Transverse colon (tissue), 4 donors: ENCODE data around the gene TBC1D21. TPM values are rescaled to one million over a fixed set of nuclear protein-coding genes. Genes with fewer than 3 reads are reported as not detected.

Source experiments
- DNase-seq: peaks from one replicate; pipeline ENCODE4 v3.0.0-alpha.2; 2019
- H3K27ac ChIP-seq, 4 donors: fragments of 200-600 bp; sonication (generic); 2 replicates each; pipeline ENCODE4 v1.5.1; 2016 to 2018; ENCODE audit warnings: inconsistent platforms in 4 of 4
- H3K27me3 ChIP-seq: fragments of 200-600 bp; sonication (generic); 2 replicates; pipeline ENCODE4 v1.5.1; 2017; ENCODE audit warnings: inconsistent platforms
- H3K36me3 ChIP-seq, 4 donors: fragments of 200-600 bp; sonication (generic); 2 replicates each; pipeline ENCODE4 v1.5.1; 2017 to 2019; ENCODE audit warnings: inconsistent platforms in 4 of 4
- H3K4me1 ChIP-seq, 4 donors: fragments of 200-600 bp; sonication (generic); 2 replicates each; pipeline ENCODE4 v1.5.1; 2017 to 2020; ENCODE audit warnings: inconsistent platforms in 4 of 4
- H3K4me3 ChIP-seq, 4 donors: fragments of 200-600 bp; sonication (generic); 1 replicate in 1 of 4; 2 replicates in 3 of 4; pipeline versions ENCODE4 v1.5.1 to v1.6.1; 2017 to 2019; ENCODE audit warnings: inconsistent platforms in 4 of 4
- H3K9me3 ChIP-seq, 2 donors: fragments of 200-600 bp; sonication (generic); 2 replicates each; pipeline ENCODE4 v1.5.1; 2017 to 2019; ENCODE audit warnings: inconsistent platforms in 2 of 2
- CTCF ChIP-seq, 5 experiments: fragments of 200-600 bp in 3 of 5; fragments of 450-650 bp in 2 of 5; sonication (generic) in 3 of 5; IDR thresholded peaks; 1 replicate in 2 of 5; 2 replicates in 3 of 5; pipeline ENCODE4 v1.5.1; 2016 to 2017; ENCODE audit warnings: antibody characterized with exemption in 5 of 5, inconsistent platforms in 3 of 5, mild to moderate bottlenecking in 2 of 5, moderate library complexity in 1 of 5
- EP300 ChIP-seq: sonication (generic); formaldehyde crosslinking; IDR thresholded peaks from one replicate; pipeline ENCODE4 v1.6.1; 2017; ENCODE audit warnings: antibody characterized with exemption, low read depth
- POLR2A ChIP-seq: fragments of 450-650 bp; IDR thresholded peaks from one replicate; pipeline ENCODE4 v1.6.1; 2016; ENCODE audit warnings: antibody characterized with exemption, mild to moderate bottlenecking, moderate library complexity
- POLR2AphosphoS5 ChIP-seq, 3 donors: sonication (generic); formaldehyde crosslinking; IDR thresholded peaks; one replicate each; pipeline ENCODE4 v1.6.1; 2016; ENCODE audit warnings: antibody characterized with exemption in 3 of 3
- WGBS, 2 donors: methylation state at CpG; one replicate each; pipeline ENCODE4 v1.1.5; 2018; ENCODE audit warnings: low coverage in 1 of 2; 5-methylcytosine and 5-hydroxymethylcytosine counted together
- in situ Hi-C, 4 donors: fragments of 200-750 bp; cut with MboI; loops; one replicate each; pipeline versions ENCODE4 v1.15.0 to v1.15.1; 2017; ENCODE audit warnings: low sequenced_read_pairs in 3 of 4, low pct_ligation_motif_present in 1 of 4, low pct_unique_long_range_greater_than_20kb in 1 of 4
- intact Hi-C: fragments of 100-400 bp; cut with DNase I; formaldehyde crosslinking; loops from one replicate; pipeline ENCODE4 v1.15.1; 2023; ENCODE audit warnings: low total_unique reads
- total RNA-seq, 4 donors: library from RNA; depleted of rRNA; stranded (reverse); fragments of >200 nt; gene quantifications; one replicate each; pipeline ENCODE4 v1.1.0, GENCODE V29; 2016

Gene TBC1D21
- total RNA-seq, 4 donors from 2014 or later = not detected

- H3K4me3 ChIP-seq = no peak overlapping the region
- H3K4me1 ChIP-seq = no peaks in the 10 kb centered on the region
- H3K36me3 ChIP-seq = no peaks in the 10 kb centered on the region
- no peak for DNase-seq
- no peaks in the 10 kb centered on the region for H3K9me3 ChIP-seq
- H3K27ac ChIP-seq = no peak overlapping the region
- H3K27me3 ChIP-seq = peaks cover 4% of the 10 kb centered on the region
- in situ Hi-C loops = no loop called here
- intact Hi-C loops = no loop called here
- 78% methylated on average over 5 of the region's 5 CpGs; no CpG with 5 or more reads in 1 of the 2 donors for WGBS, 2 donors
- no peak for TF ChIP-seq EP300
These were observed 13.5 kb downstream of the TBC1D21 start for GRCh38 chr15:73886717-73887345.

- no peak for TF ChIP-seq EP300
- no peak for TF ChIP-seq CTCF (IDR thresholded peaks at IDR 0.05)
- no peak for TF ChIP-seq POLR2AphosphoS5 (IDR thresholded peaks at IDR 0.05)
- TF ChIP-seq POLR2A = no peak
- Histone ChIP-seq H3K4me1 (no peaks in the 10 kb centered on the region), H3K27me3 (peaks cover 4% of the 10 kb centered on the region), H3K9me3 (no peaks in the 10 kb centered on the region), H3K36me3 (no peaks in the 10 kb centered on the region), H3K4me3 (no peak overlapping the region), H3K27ac (no peak overlapping the region)
- intact Hi-C loops = no loop called here
- in situ Hi-C loops = no loop called here
- WGBS, 2 donors = 40 to 81% methylated on average over 1 to 7 of the region's 7 CpGs
- no peak for DNase-seq
These were observed 14.1 kb downstream of the TBC1D21 start for GRCh38 chr15:73887481-73887880.

GRCh38 chr15:73888224-73889041 is 15.1 kb downstream of the TBC1D21 start:
- intact Hi-C loops = no loop called here
- TF ChIP-seq EP300 (no peak), CTCF (IDR thresholded peaks at IDR 0.05) (no peak), POLR2A (no peak)
- 54 to 73% methylated on average over 1 to 10 of the region's 10 CpGs for WGBS, 2 donors
- Histone ChIP-seq H3K27me3 (no peaks in the 10 kb centered on the region), H3K27ac (no peak overlapping the region), H3K36me3 (no peaks in the 10 kb centered on the region), H3K4me1 (no peaks in the 10 kb centered on the region), H3K4me3 (no peak overlapping the region), H3K9me3 (no peaks in the 10 kb centered on the region)
- in situ Hi-C loops = no loop called here
- no peak for DNase-seq

- no peaks in the 10 kb centered on the region for H3K4me1 ChIP-seq
- in situ Hi-C loops = no loop called here
- no peaks in the 10 kb centered on the region for H3K9me3 ChIP-seq
- no peaks in the 10 kb centered on the region for H3K27me3 ChIP-seq
- no peak overlapping the region for H3K4me3 ChIP-seq
- TF ChIP-seq POLR2AphosphoS5 (IDR thresholded peaks at IDR 0.05) = no peak
- TF ChIP-seq EP300 = no peak
- TF ChIP-seq CTCF (IDR thresholded peaks at IDR 0.05) = no peak
- TF ChIP-seq POLR2A = no peak
- no peak overlapping the region for H3K27ac ChIP-seq
- intact Hi-C loops = no loop called here
- WGBS, 2 donors = 68 to 80% methylated on average over 4 to 6 of the region's 6 CpGs
- no peak for DNase-seq
- no peaks in the 10 kb centered on the region for H3K36me3 ChIP-seq
These were observed 15.8 kb downstream of the TBC1D21 start for GRCh38 chr15:73889053-73889761.
